Measurements from ENCODE around the gene SULT6B1.

- no peak for TF ChIP-seq GATA3 (IDR thresholded peaks at IDR 0.05; ENCODE audit: low read depth, low read length)
- no peak for TF ChIP-seq GATA2 (IDR thresholded peaks at IDR 0.05; ENCODE audit: low read depth, low read length)
These were observed 2.8 kb upstream of the SULT6B1 start for GRCh38 chr2:37191253-37191652.

All from SH-SY5Y (cell line).